ENCODE data around the gene DOK5. TPM values are rescaled to one million over a fixed set of nuclear protein-coding genes. Genes with fewer than 3 reads are reported as not detected.
A peak's percentile ranks its signal among the peaks of the same experiment; 100 is the strongest.

DOK5 gene
- total RNA-seq, 2 experiments from 2014 or later, result not detected

DNA sequence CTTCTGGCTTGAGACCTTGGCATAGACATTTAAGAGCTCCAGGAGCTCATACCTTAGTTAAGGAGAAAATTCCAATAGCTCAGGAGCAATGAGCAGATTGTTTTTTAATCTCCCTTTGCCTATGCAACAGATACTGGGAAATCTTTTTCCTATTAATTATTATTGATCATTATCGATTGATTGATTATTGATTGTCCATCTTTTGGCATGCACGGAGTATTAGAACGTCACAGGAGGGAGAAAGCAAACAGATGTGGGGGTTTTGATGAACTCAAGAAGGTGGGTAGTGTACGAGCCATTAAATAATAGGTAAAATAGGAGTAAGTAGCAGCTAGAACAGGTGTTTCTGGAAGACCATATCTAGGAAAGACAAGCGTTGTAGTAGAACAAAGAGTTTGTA, 205.0 kb downstream of the DOK5 start:
- H3K27me3 Mint-ChIP-seq, result peaks cover 54% of the 10 kb centered on the region
- intact Hi-C loops (cut with DNase I, micrococcal nuclease), result loop anchor here (5.0 kb wide), 3 partner anchors 1662 to 1897 kb away; no protein-coding TSS in a partner anchor
- Histone ChIP-seq H3K9me3 (ENCODE audit: control insufficient read depth in 1 of 2, insufficient read depth in 1 of 2, low read length in 2 of 2) (peaks cover 0 to 3% of the 10 kb centered on the region in 2 experiments), H3K36me3 (ENCODE audit: insufficient read depth, low read length) (no peaks in the 10 kb centered on the region), H3K4me3 (ENCODE audit: low read length) (no peak overlapping the region), H3K4me1 (ENCODE audit: insufficient read depth, low read length) (no peaks in the 10 kb centered on the region), H3K27me3 (ENCODE audit: control insufficient read depth in 1 of 2, insufficient read depth in 2 of 2, low read length in 2 of 2) (peaks cover 0 to 7% of the 10 kb centered on the region in 2 experiments), H3K27ac (ENCODE audit: low read depth in 1 of 2, low read length in 2 of 2) (no peak overlapping the region)
- ATAC-seq (ENCODE audit: poor library complexity) (no peak), DNase-seq (no peak)
- H3K4me1 Mint-ChIP-seq (ENCODE audit: low read depth), result no peaks in the 10 kb centered on the region
- no peaks in the 10 kb centered on the region for H3K36me3 Mint-ChIP-seq (ENCODE audit: low read depth)
- TF ChIP-seq, protein P1, sequence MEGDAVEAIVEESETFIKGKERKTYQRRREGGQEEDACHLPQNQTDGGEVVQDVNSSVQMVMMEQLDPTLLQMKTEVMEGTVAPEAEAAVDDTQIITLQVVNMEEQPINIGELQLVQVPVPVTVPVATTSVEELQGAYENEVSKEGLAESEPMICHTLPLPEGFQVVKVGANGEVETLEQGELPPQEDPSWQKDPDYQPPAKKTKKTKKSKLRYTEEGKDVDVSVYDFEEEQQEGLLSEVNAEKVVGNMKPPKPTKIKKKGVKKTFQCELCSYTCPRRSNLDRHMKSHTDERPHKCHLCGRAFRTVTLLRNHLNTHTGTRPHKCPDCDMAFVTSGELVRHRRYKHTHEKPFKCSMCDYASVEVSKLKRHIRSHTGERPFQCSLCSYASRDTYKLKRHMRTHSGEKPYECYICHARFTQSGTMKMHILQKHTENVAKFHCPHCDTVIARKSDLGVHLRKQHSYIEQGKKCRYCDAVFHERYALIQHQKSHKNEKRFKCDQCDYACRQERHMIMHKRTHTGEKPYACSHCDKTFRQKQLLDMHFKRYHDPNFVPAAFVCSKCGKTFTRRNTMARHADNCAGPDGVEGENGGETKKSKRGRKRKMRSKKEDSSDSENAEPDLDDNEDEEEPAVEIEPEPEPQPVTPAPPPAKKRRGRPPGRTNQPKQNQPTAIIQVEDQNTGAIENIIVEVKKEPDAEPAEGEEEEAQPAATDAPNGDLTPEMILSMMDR (IDR thresholded peaks at IDR 0.05), result no peak
- H3K4me3 Mint-ChIP-seq, result no peak overlapping the region
- H3K9me3 Mint-ChIP-seq, result no peaks in the 10 kb centered on the region
- no peak overlapping the region for H3K27ac Mint-ChIP-seq
- POLR2A ChIA-PET, result no interaction called here
- CTCF ChIA-PET, result no interaction called here

DNA sequence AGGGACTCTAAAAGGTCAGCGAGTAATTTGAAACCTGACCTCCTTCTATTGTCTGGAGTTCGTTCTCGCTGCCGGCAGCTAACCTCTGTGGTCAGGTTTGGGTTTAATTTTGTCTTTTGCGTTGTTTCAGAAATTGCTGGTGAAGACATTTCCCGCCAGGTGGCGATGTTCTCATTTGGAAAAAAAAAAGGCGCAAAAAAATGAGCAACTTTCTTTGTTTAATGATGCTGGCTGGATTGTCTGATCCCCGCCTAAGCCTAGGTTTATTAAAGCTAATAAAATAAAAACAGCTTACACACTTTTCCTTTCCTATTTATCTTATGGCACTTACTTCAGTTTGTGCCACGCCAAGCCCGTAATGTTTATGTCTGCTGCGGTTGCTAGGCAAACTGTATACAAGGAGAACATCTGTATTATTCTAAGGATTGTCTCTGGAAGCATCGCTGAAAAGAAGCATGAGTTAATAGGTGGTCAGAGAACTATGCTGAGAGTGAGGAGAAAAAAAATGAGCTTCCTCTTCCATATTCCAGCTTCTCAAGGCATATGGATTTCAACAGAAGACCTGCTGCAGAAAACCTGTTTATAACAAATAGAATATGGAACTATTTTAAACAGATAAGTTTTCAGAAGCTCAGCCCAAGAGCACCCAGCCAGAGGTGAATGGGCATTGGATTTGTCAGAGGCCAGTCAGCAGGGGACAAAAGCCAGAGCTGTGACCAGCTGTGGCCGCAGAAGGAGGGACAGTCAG, 205.7 kb downstream of the DOK5 start:
- Histone ChIP-seq H3K27ac (ENCODE audit: low read depth in 1 of 2, low read length in 2 of 2) (no peak overlapping the region), H3K9me3 (ENCODE audit: control insufficient read depth in 1 of 2, insufficient read depth in 1 of 2, low read length in 2 of 2) (peaks cover 0 to 3% of the 10 kb centered on the region in 2 experiments), H3K4me1 (ENCODE audit: insufficient read depth, low read length) (no peaks in the 10 kb centered on the region), H3K36me3 (ENCODE audit: insufficient read depth, low read length) (no peaks in the 10 kb centered on the region), H3K27me3 (ENCODE audit: control insufficient read depth in 1 of 2, insufficient read depth in 2 of 2, low read length in 2 of 2) (peaks cover 0 to 7% of the 10 kb centered on the region in 2 experiments), H3K4me3 (ENCODE audit: low read length) (no peak overlapping the region)
- intact Hi-C loops (cut with DNase I, micrococcal nuclease), result loop anchor here (5.0 kb wide), 3 partner anchors 1661 to 1896 kb away; no protein-coding TSS in a partner anchor
- no peak for ATAC-seq (ENCODE audit: poor library complexity)
- H3K27ac Mint-ChIP-seq, result no peak overlapping the region
- H3K9me3 Mint-ChIP-seq, result no peaks in the 10 kb centered on the region
- CTCF ChIA-PET, result no interaction called here
- POLR2A ChIA-PET, result no interaction called here
- H3K4me1 Mint-ChIP-seq (ENCODE audit: low read depth), result no peaks in the 10 kb centered on the region
- no peaks in the 10 kb centered on the region for H3K36me3 Mint-ChIP-seq (ENCODE audit: low read depth)
- TF ChIP-seq, protein P1 (IDR thresholded peaks at IDR 0.05), result peak; percentile 57
- peaks cover 55% of the 10 kb centered on the region for H3K27me3 Mint-ChIP-seq
- no peak overlapping the region for H3K4me3 Mint-ChIP-seq
- peak in 3 of 14 experiments; percentile 4 to 14 (median 5) for DNase-seq

DNA sequence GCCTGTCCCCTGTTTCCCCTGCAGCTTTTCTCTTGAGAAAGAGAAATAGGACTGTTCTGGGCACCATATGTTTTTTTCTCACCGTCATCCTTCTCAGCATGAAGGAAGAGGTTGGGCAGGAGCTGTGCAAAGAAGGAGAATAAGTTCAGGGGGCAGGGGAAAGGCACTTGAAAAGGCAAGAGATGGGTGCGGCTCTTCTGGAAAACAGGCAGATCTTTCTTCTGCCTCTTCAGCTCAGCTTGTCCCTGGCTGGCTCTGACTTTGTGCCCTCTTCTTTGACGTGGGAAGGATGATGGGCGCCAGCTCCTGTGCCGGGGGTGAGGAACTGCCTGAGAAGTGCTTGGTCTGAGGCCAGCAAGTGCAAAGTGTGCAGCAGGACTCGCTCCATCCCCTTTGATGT, 206.5 kb downstream of the DOK5 start:
- Mint-ChIP-seq H3K27me3 (peaks cover 50% of the 10 kb centered on the region), H3K4me3 (no peak overlapping the region), H3K27ac (no peak overlapping the region), H3K9me3 (no peaks in the 10 kb centered on the region), H3K36me3 (ENCODE audit: low read depth) (no peaks in the 10 kb centered on the region), H3K4me1 (ENCODE audit: low read depth) (no peaks in the 10 kb centered on the region)
- TF ChIP-seq, protein P1 (IDR thresholded peaks at IDR 0.05), result no peak
- ChIA-PET POLR2A (no interaction called here), CTCF (no interaction called here)
- Histone ChIP-seq H3K4me1 (ENCODE audit: insufficient read depth, low read length) (no peaks in the 10 kb centered on the region), H3K4me3 (ENCODE audit: low read length) (no peak overlapping the region), H3K9me3 (ENCODE audit: control insufficient read depth in 1 of 2, insufficient read depth in 1 of 2, low read length in 2 of 2) (peaks cover 0 to 3% of the 10 kb centered on the region in 2 experiments), H3K36me3 (ENCODE audit: insufficient read depth, low read length) (no peaks in the 10 kb centered on the region), H3K27ac (ENCODE audit: low read depth in 1 of 2, low read length in 2 of 2) (no peak overlapping the region), H3K27me3 (ENCODE audit: control insufficient read depth in 1 of 2, insufficient read depth in 2 of 2, low read length in 2 of 2) (peaks cover 0 to 7% of the 10 kb centered on the region in 2 experiments)
- ATAC-seq (ENCODE audit: poor library complexity), result no peak
- DNase-seq, result no peak
- intact Hi-C loops (cut with DNase I, micrococcal nuclease), result loop anchor here (5.0 kb wide), 3 partner anchors 1660 to 1895 kb away; no protein-coding TSS in a partner anchor
